DMS79 (cell line): Measurements from ENCODE around the gene BICRA.
"Not testable (repeated sequence)": the region's sequence is repeated elsewhere in the genome, so short reads cannot be mapped to it uniquely, and the experiment has no call there.

ENCODE experiments used
- DNase-seq: peaks from one replicate; lab custom pipeline; 2025; lab: John Stamatoyannopoulos, UW

The BICRA gene

GRCh38 chr19:47608969-47609905 lies at the start of gene BICRA:
Gene BICRA, plus strand, starts transcription at chr19:47609134. Its CDS starts 64,441 bp downstream, at chr19:47673575.
- peak; percentile 52 for DNase-seq

GRCh38 chr19:47560999-47561398 lies 47.9 kb upstream of the BICRA start:
- DNase-seq: no peak

- no peak for DNase-seq
Measured at GRCh38 chr19:47561440-47562057, 47.4 kb upstream of the BICRA start.

GRCh38 chr19:47564081-47564480 lies 44.9 kb upstream of the BICRA start:
- DNase-seq: no peak

- no peak for DNase-seq
Measured at GRCh38 chr19:47569331-47569730, 39.6 kb upstream of the BICRA start.

- DNase-seq: no peak
Measured at GRCh38 chr19:47572635-47573034, 36.3 kb upstream of the BICRA start.

- DNase-seq: no peak
Measured at GRCh38 chr19:47573071-47574026, 35.6 kb upstream of the BICRA start, which contains the start of gene ZNF541. Gene ZNF541, minus strand, starts transcription at chr19:47573148. Its CDS starts 17,292 bp downstream, at chr19:47555856.

GRCh38 chr19:47580397-47580796 lies 28.5 kb upstream of the BICRA start:
- no peak for DNase-seq

- no peak for DNase-seq
Measured at GRCh38 chr19:47581605-47582319, 27.2 kb upstream of the BICRA start.

GRCh38 chr19:47582320-47582909 lies 26.5 kb upstream of the BICRA start:
- no peak for DNase-seq

GRCh38 chr19:47583161-47583560 lies 25.8 kb upstream of the BICRA start:
- not testable (repeated sequence) for DNase-seq

GRCh38 chr19:47587295-47587694 lies 21.6 kb upstream of the BICRA start:
- no peak for DNase-seq

GRCh38 chr19:47589824-47590223 lies 19.1 kb upstream of the BICRA start:
- DNase-seq: no peak

- DNase-seq: no peak
Measured at GRCh38 chr19:47593860-47594259, 15.1 kb upstream of the BICRA start.

- no peak for DNase-seq
Measured at GRCh38 chr19:47595944-47596343, 13.0 kb upstream of the BICRA start.

- no peak for DNase-seq
Measured at GRCh38 chr19:47598407-47599349, 10.3 kb upstream of the BICRA start.

GRCh38 chr19:47599671-47600245 lies 9.2 kb upstream of the BICRA start:
- not testable (repeated sequence) for DNase-seq

GRCh38 chr19:47600246-47601179 lies 8.4 kb upstream of the BICRA start:
- peak; percentile 98 for DNase-seq
